GM10248 (cell line): ENCODE data around the gene ARHGEF40.

Source experiments
- CTCF ChIA-PET: fragments of 300-600 bp; sonication (Branson Sonifier 250); formaldehyde crosslinking; extraction: SDS; loops from one replicate; lab custom pipeline; 2021; ENCODE audit warnings: antibody characterized with exemption; lab: Yijun Ruan, JAX
- POLR2A ChIA-PET: fragments of 350-650 bp; sonication (Branson Sonifier 250); formaldehyde crosslinking; extraction: SDS; loops from one replicate; lab custom pipeline; 2020; ENCODE audit warnings: antibody characterized with exemption; lab: Yijun Ruan, JAX
- DNase-seq: peaks from one replicate; pipeline ENCODE4 v3.0.0; 2012; ENCODE audit errors: extremely low spot score
- CTCF ChIP-seq: IDR thresholded peaks from 2 replicates; pipeline ENCODE4 v1.5.1; 2012; ENCODE audit warnings: mild to moderate bottlenecking, low read depth; ENCODE audit errors: extremely low read depth, missing control alignments, control extremely low read depth

Gene ARHGEF40

GRCh38 chr14:21097636-21098075, 27.6 kb downstream of the ARHGEF40 start:
- TF ChIP-seq CTCF = no peak
- ChIA-PET POLR2A (no interaction called here), CTCF (interaction anchor here (1.1 to 7.8 kb wide), 5 partner anchors 9 to 82 kb away, joined by 3 to 228 read pairs (median 130); partner anchors contain the start of gene TMEM253)
- no peak for DNase-seq

- no peak for TF ChIP-seq CTCF
- ChIA-PET POLR2A (no interaction called here), CTCF (interaction anchor here (3.7 to 7.8 kb wide), 4 partner anchors 8 to 83 kb away, joined by 15 to 228 read pairs (median 169); partner anchors contain the start of gene TMEM253)
- DNase-seq = no peak
Measured at GRCh38 chr14:21098076-21098891, 28.2 kb downstream of the ARHGEF40 start, which contains the start of gene ZNF219. Gene ZNF219 (minus strand): TSS chr14:21098655. CDS start chr14:21093591, 5,064 bp downstream.

- ChIA-PET CTCF (interaction anchor here (1.5 to 12.8 kb wide), 5 partner anchors 9 to 83 kb away, joined by 3 to 218 read pairs (median 15); no protein-coding TSS in a partner anchor), POLR2A (no interaction called here)
- DNase-seq = no peak
- TF ChIP-seq CTCF = no peak
Measured at GRCh38 chr14:21098892-21099595, 28.9 kb downstream of the ARHGEF40 start.

GRCh38 chr14:21099596-21099985, 29.5 kb downstream of the ARHGEF40 start:
- DNase-seq = no peak
- TF ChIP-seq CTCF = no peak
- POLR2A ChIA-PET = no interaction called here
- CTCF ChIA-PET = interaction anchor here (1.5 to 12.8 kb wide), 3 partner anchors 9 to 84 kb away, joined by 3 to 218 read pairs (median 8); no protein-coding TSS in a partner anchor

- TF ChIP-seq CTCF = no peak
- CTCF ChIA-PET = interaction anchor here (1.1 to 13.3 kb wide), 9 partner anchors 6 to 130 kb away, joined by 3 to 228 read pairs (median 62); partner anchors contain the start of gene ARHGEF40
- POLR2A ChIA-PET = interaction anchor here (1.5 kb wide), 1 partner anchor 30 kb away, joined by 4 read pairs; no protein-coding TSS in a partner anchor
- no peak for DNase-seq
Measured at GRCh38 chr14:21100931-21101330, 30.8 kb downstream of the ARHGEF40 start, which contains the start of gene TMEM253. Gene TMEM253 (plus strand): TSS chr14:21101066. CDS start chr14:21101344, 278 bp downstream.
